DOHH2 (cell line): ENCODE results near the gene YIPF2.

ENCODE experiments used
- EZH2phosphoT487 ChIP-seq: fragments of 200-600 bp; sonication (generic); IDR thresholded peaks from 2 replicates; pipeline ENCODE4 v1.6.1; 2017; ENCODE audit warnings: borderline replicate concordance, mild to moderate bottlenecking, antibody characterized with exemption, low read length, moderate library complexity, mixed read lengths
- TF ChIP-seq, protein P1 (sequence below): fragments of 200-600 bp; sonication (generic); IDR thresholded peaks from one replicate; pipeline ENCODE4 v1.5.1; 2014; ENCODE audit warnings: antibody characterized with exemption, mild to moderate bottlenecking, low read depth, low read length; ENCODE audit not compliant: poor library complexity, severe bottlenecking

DNA sequence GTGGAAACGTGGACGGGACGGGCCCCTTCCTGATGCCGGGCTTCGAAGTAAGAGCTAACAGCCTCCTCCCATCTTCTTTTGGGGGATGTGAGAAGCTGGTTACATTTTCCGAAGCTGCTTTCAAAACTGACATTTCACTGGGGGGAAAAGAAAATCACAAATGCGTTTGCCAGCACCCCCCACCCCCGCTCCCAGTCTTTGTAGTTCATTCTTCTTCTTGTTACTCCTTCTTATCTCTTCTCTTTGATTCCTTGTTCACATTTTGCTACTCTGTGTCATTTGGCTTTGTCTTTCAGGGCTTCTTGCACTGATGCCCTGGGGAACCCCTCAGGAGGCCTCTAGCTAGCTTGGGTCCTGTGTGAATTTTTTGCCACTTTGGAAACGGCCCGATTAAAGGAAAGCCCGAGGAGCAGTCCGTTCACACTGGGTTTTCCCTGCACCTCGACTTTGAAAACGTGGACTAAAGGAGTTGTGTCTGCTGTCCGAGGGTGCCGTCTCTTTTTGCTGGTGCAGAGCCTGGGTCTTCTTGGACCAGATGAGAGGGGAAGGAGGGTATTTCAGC, 55.8 kb downstream of the YIPF2 start:
- TF ChIP-seq, protein P1, sequence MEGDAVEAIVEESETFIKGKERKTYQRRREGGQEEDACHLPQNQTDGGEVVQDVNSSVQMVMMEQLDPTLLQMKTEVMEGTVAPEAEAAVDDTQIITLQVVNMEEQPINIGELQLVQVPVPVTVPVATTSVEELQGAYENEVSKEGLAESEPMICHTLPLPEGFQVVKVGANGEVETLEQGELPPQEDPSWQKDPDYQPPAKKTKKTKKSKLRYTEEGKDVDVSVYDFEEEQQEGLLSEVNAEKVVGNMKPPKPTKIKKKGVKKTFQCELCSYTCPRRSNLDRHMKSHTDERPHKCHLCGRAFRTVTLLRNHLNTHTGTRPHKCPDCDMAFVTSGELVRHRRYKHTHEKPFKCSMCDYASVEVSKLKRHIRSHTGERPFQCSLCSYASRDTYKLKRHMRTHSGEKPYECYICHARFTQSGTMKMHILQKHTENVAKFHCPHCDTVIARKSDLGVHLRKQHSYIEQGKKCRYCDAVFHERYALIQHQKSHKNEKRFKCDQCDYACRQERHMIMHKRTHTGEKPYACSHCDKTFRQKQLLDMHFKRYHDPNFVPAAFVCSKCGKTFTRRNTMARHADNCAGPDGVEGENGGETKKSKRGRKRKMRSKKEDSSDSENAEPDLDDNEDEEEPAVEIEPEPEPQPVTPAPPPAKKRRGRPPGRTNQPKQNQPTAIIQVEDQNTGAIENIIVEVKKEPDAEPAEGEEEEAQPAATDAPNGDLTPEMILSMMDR: no peak
- no peak for TF ChIP-seq EZH2phosphoT487
